Ishikawa (cell line): ENCODE measurements around the gene KCNQ1.

ENCODE experiments used
- CEBPB ChIP-seq: IDR thresholded peaks from 2 replicates; pipeline ENCODE4 v1.6.1; 2012
- CREB1 ChIP-seq: IDR thresholded peaks from 2 replicates; pipeline ENCODE4 v1.6.1; 2012; ENCODE audit warnings: low read depth
- EGR1 ChIP-seq: IDR thresholded peaks from 2 replicates; pipeline ENCODE4 v1.6.1; 2012
- EP300 ChIP-seq: IDR thresholded peaks from 2 replicates; pipeline ENCODE4 v1.6.1; 2012; ENCODE audit warnings: borderline replicate concordance
- FOXM1 ChIP-seq: IDR thresholded peaks from 2 replicates; pipeline ENCODE4 v1.6.1; 2012; ENCODE audit warnings: low read depth, borderline replicate concordance
- MAX ChIP-seq: IDR thresholded peaks from 2 replicates; pipeline ENCODE4 v1.6.1; 2012
- NFIC ChIP-seq: IDR thresholded peaks from 2 replicates; pipeline ENCODE4 v1.6.1; 2012
- RAD21 ChIP-seq: IDR thresholded peaks from 2 replicates; pipeline ENCODE4 v1.6.1; 2012; ENCODE audit warnings: low read depth
- REST ChIP-seq: IDR thresholded peaks from 2 replicates; pipeline ENCODE4 v1.6.1; 2012; ENCODE audit warnings: low read depth, mild to moderate bottlenecking
- TAF1 ChIP-seq: IDR thresholded peaks from 2 replicates; pipeline ENCODE4 v1.6.1; 2012; ENCODE audit warnings: low read depth, mild to moderate bottlenecking
- TCF12 ChIP-seq: IDR thresholded peaks from 2 replicates; pipeline ENCODE4 v1.6.1; 2012; ENCODE audit warnings: low read depth
- TEAD4 ChIP-seq: IDR thresholded peaks from 2 replicates; pipeline ENCODE4 v1.6.1; 2012
- USF1 ChIP-seq: IDR thresholded peaks from 2 replicates; pipeline ENCODE4 v1.6.1; 2012
- YY1 ChIP-seq: IDR thresholded peaks from 2 replicates; pipeline ENCODE4 v1.6.1; 2012; ENCODE audit warnings: low read depth
- ZBTB7A ChIP-seq: IDR thresholded peaks from 2 replicates; pipeline ENCODE4 v1.6.1; 2012; ENCODE audit warnings: low read depth

KCNQ1 gene

GRCh38 chr11:2406451-2406850 is 38.4 kb upstream of the KCNQ1 start:
- TF ChIP-seq FOXM1 (no peak), YY1 (no peak)

GRCh38 chr11:2406878-2407410 is 37.9 kb upstream of the KCNQ1 start:
- TF ChIP-seq TCF12, result no peak
- TF ChIP-seq FOXM1, result no peak
- TF ChIP-seq CEBPB, result no peak
- TF ChIP-seq ZBTB7A, result no peak
- no peak for TF ChIP-seq YY1
- TF ChIP-seq RAD21, result no peak
- TF ChIP-seq USF1, result no peak
- TF ChIP-seq TAF1, result no peak
- TF ChIP-seq EGR1, result no peak
- TF ChIP-seq CREB1, result no peak
- no peak for TF ChIP-seq MAX
- no peak for TF ChIP-seq NFIC
- no peak for TF ChIP-seq EP300
- no peak for TF ChIP-seq TEAD4
- no peak for TF ChIP-seq REST

- TF ChIP-seq RAD21 (no peak), TAF1 (no peak), NFIC (no peak), MAX (no peak), CEBPB (no peak), EP300 (no peak), USF1 (no peak), EGR1 (no peak), TEAD4 (no peak), REST (no peak), YY1 (no peak), ZBTB7A (no peak), FOXM1 (no peak), TCF12 (no peak), CREB1 (no peak)
Observed at GRCh38 chr11:2408671-2409070, 36.1 kb upstream of the KCNQ1 start.

- TF ChIP-seq EGR1 (no peak), CEBPB (no peak), REST (no peak), RAD21 (no peak), FOXM1 (no peak), TAF1 (no peak), NFIC (no peak), ZBTB7A (no peak), CREB1 (no peak), MAX (no peak), EP300 (no peak), TEAD4 (no peak), YY1 (no peak), TCF12 (no peak), USF1 (no peak)
Observed at GRCh38 chr11:2409126-2409525, 35.7 kb upstream of the KCNQ1 start.
